HepG2 (cell line): ENCODE measurements around the gene GFOD1. TPM values are rescaled to one million over a fixed set of nuclear protein-coding genes. Genes with fewer than 3 reads are reported as not detected.

Source experiments
- ATAC-seq: fragments of 200-7000 bp; cut with Tn5 transposase; 3 replicates; pipeline ENCODE4 v1.9.1; 2020; ENCODE audit warnings: mild to moderate bottlenecking, moderate library complexity
- BruUV-seq: library from RNA; stranded (reverse); fragments of 400-500 nt; replicated peaks from 2 replicates; lab custom pipeline; 2021; lab: Mats Ljungman, UMichigan
- CTCF ChIA-PET: fragments of 300-600 bp; formaldehyde crosslinking; extraction: SDS; loops from one replicate; lab custom pipeline; 2021; ENCODE audit warnings: low total read pairs, inconsistent platforms, low intra/inter-chr PET ratio; lab: Yijun Ruan, JAX
- POLR2A ChIA-PET: fragments of 350-600 bp; sonication (Branson Sonifier 250); formaldehyde crosslinking; loops from one replicate; lab custom pipeline; 2020; ENCODE audit warnings: antibody characterized with exemption, inconsistent platforms; lab: Yijun Ruan, JAX
- DNase-seq: peaks from one replicate; pipeline ENCODE4 v3.0.0-alpha.2; 2015; ENCODE audit warnings: low spot score
- FAIRE-seq: peaks from 3 replicates; lab custom pipeline; 2011; peaks lifted over from hg19 to GRCh38; lab: Jason Lieb, UNC
- H2AFZ ChIP-seq: one replicate; pipeline ENCODE4 v1.6.1; 2011; ENCODE audit warnings: low read length, inconsistent platforms
- H3K27ac ChIP-seq: fragments of 300-600 bp; 3 replicates; pipeline ENCODE4 v1.8.0; 2011; ENCODE audit warnings: mixed run types, mild to moderate bottlenecking, mixed read lengths, low read length, inconsistent platforms; ENCODE audit not compliant: insufficient read depth; ENCODE audit errors: extremely low read length
- H3K27me3 ChIP-seq, 2 experiments: fragments of 200-600 bp in 1 of 2; 2 replicates in 1 of 2; 3 replicates in 1 of 2; pipeline versions ENCODE4 v1.6.0 to v1.8.0; 2011; ENCODE audit warnings: low read length in 2 of 2, mild to moderate bottlenecking in 2 of 2, moderate library complexity in 2 of 2, inconsistent platforms in 1 of 2; ENCODE audit not compliant: insufficient read depth in 2 of 2, control insufficient read depth in 1 of 2
- H3K36me3 ChIP-seq, 2 experiments: fragments of 200-600 bp in 1 of 2; replicated peaks in 1 of 2; 2 replicates in 1 of 2; 3 replicates in 1 of 2; pipeline versions ENCODE4 v1.5.1 to v1.8.0; 2011; ENCODE audit warnings: low read length in 2 of 2, inconsistent platforms in 1 of 2; ENCODE audit not compliant: insufficient read depth in 2 of 2, control insufficient read depth in 1 of 2
- H3K4me1 ChIP-seq: 2 replicates; pipeline ENCODE4 v1.5.1; 2012; ENCODE audit warnings: low read length, inconsistent platforms; ENCODE audit not compliant: insufficient read depth
- H3K4me2 ChIP-seq: 2 replicates; pipeline ENCODE4 v1.6.0; 2011; ENCODE audit warnings: low read depth, low read length, inconsistent platforms
- H3K4me3 ChIP-seq, 3 experiments: fragments of 200-600 bp in 1 of 3; sonication (generic), shearing (Covaris generic) in 1 of 3; replicated peaks in 1 of 3; 2 replicates each; pipeline ENCODE4 v1.5.1; 2011 to 2016; ENCODE audit warnings: low read length in 3 of 3, inconsistent platforms in 2 of 3, low read depth in 2 of 3, mild to moderate bottlenecking in 2 of 3, control low read depth in 1 of 3, mixed read lengths in 1 of 3; ENCODE audit not compliant: insufficient read depth in 1 of 3
- H3K79me2 ChIP-seq: one replicate; pipeline ENCODE4 v1.6.1; 2011; ENCODE audit warnings: low read length, inconsistent platforms; ENCODE audit not compliant: insufficient read depth
- H3K9ac ChIP-seq: 2 replicates; pipeline ENCODE4 v1.6.0; 2011; ENCODE audit warnings: mild to moderate bottlenecking, low read depth, low read length, inconsistent platforms; ENCODE audit not compliant: insufficient read depth
- H3K9me3 ChIP-seq: 2 replicates; pipeline ENCODE4 v1.5.1; 2012; ENCODE audit warnings: mild to moderate bottlenecking, low read length
- H4K20me1 ChIP-seq: 2 replicates; pipeline ENCODE4 v1.6.0; 2011; ENCODE audit warnings: inconsistent platforms, mild to moderate bottlenecking, low read length, moderate library complexity; ENCODE audit not compliant: insufficient read depth
- CREB1 ChIP-seq, 2 experiments: fragments of 450-650 bp in 1 of 2; IDR thresholded peaks; 2 replicates each; pipeline ENCODE4 v1.6.1; 2016 to 2017; ENCODE audit warnings: control low read depth in 1 of 2, mild to moderate bottlenecking in 1 of 2, missing compliant biosample characterization in 1 of 2, missing genetic modification characterization in 1 of 2
- FOXA1 ChIP-seq, 2 experiments: fragments of 450-650 bp in 1 of 2; sonication (generic) in 1 of 2; formaldehyde crosslinking in 1 of 2; IDR thresholded peaks; 2 replicates each; pipeline versions ENCODE4 v1.4.0 to v1.6.1; 2016 to 2020; ENCODE audit warnings: missing genetic modification reagents in 1 of 2
- FOXA3 ChIP-seq: IDR thresholded peaks from 2 replicates; pipeline ENCODE4 v1.6.1; 2016; ENCODE audit warnings: missing genetic modification reagents, missing compliant biosample characterization
- ZNF605 ChIP-seq: sonication (generic); formaldehyde crosslinking; IDR thresholded peaks from 2 replicates; pipeline ENCODE4 v1.8.0; 2022; ENCODE audit warnings: mild to moderate bottlenecking, missing genetic modification reagents
- ZSCAN29 ChIP-seq: sonication (generic); formaldehyde crosslinking; conservative IDR thresholded peaks from 2 replicates; pipeline ENCODE4 v1.4.0; 2020; ENCODE audit warnings: mild to moderate bottlenecking, missing genetic modification reagents
- WGBS: methylation state at CpG from one replicate; pipeline ENCODE4 v1.1.6; 2017; ENCODE audit warnings: low lambda C conversion rate; 5-methylcytosine and 5-hydroxymethylcytosine counted together
- in situ Hi-C: cut with HindIII; loops from 2 replicates; pipeline ENCODE4 v1.10.0; 2017; ENCODE audit warnings: low pct_unique_long_range_greater_than_20kb; ENCODE audit not compliant: extremely low pct_ligation_motif_present
- intact Hi-C: fragments of 100-400 bp; cut with micrococcal nuclease; formaldehyde crosslinking; loops from one replicate; pipeline ENCODE4 v1.10.0; 2022; ENCODE audit not compliant: unreplicated experiment
- polyA plus RNA-seq, 8 experiments: library from polyadenylated mRNA; depleted of rRNA in 3 of 8; stranded (reverse) in 7 of 8; unstranded in 1 of 8; fragments of >200 nt; fragmentation: Illumina TruSeq in 4 of 8; extraction: Trizol in 4 of 8; gene quantifications; 2 replicates each; pipeline versions ENCODE4 v1.2.1 to v1.2.3, GENCODE V29; 2011 to 2016; ENCODE audit warnings: low read depth in 4 of 8, missing spikeins in 1 of 8, mixed read lengths in 1 of 8; ENCODE audit not compliant: insufficient read depth in 1 of 8
- total RNA-seq, 5 experiments: library from RNA; depleted of rRNA; stranded (reverse); fragments of >200 nt; fragmentation: Illumina TruSeq; extraction: Trizol; gene quantifications; 2 replicates each; pipeline ENCODE4 v1.2.3, GENCODE V29; 2016; ENCODE audit warnings: low read depth in 1 of 5
- TF ChIP-seq, protein P1 (sequence below): IDR thresholded peaks from 2 replicates; pipeline ENCODE4 v1.6.1; 2012; ENCODE audit warnings: low read depth, low read length, improper control_type of control experiment

GFOD1 gene
- total and polyA plus RNA-seq, 2 of the 13 experiments (the other 11 are each of a cell fraction or from before 2014, with no cell fraction given): 1.9 to 6.4 TPM

GRCh38 chr6:13484827-13485226 lies 2.6 kb downstream of the GFOD1 start:
- ChIA-PET CTCF (no interaction called here), POLR2A (interaction anchor here (1.8 to 4.6 kb wide), 7 partner anchors 11 to 157 kb away, joined by 7 to 25 read pairs (median 9); partner anchors contain the start of genes NOL7, SIRT5 and TBC1D7)
- Histone ChIP-seq H3K27me3 (no peaks in the 10 kb centered on the region; a peak in 1 of 5 replicates), H4K20me1 (no peaks in the 10 kb centered on the region), H3K27ac (peak overlapping the region; percentile 48), H3K4me1 (peaks cover 66% of the 10 kb centered on the region), H3K9me3 (no peaks in the 10 kb centered on the region), H3K9ac (peak overlapping the region; percentile 36), H3K4me2 (peak overlapping the region; percentile 100), H2AFZ (peak overlapping the region; percentile 29), H3K79me2 (peaks cover 13% of the 10 kb centered on the region), H3K36me3 (0 out of 5 replicates have a peak, but pooled peaks cover 0 to 1% of the 10 kb centered on the region in 2 experiments), H3K4me3 (peak overlapping the region; percentile 69 to 82 (median 80); a peak in 5 of 6 replicates)
- intact Hi-C loops: loop anchor here (1.0 kb wide), 3 partner anchors 78 to 149 kb away; no protein-coding TSS in a partner anchor
- no peak for DNase-seq
- ATAC-seq: no peak
- BruUV-seq: no TSS peak
- 25% methylated on average over 3 of the region's 3 CpGs for WGBS
- in situ Hi-C loops: loop anchor here (5.0 kb wide), 1 partner anchor 73 kb away; no protein-coding TSS in a partner anchor
- no peak for FAIRE-seq
- TF ChIP-seq CREB1 (IDR thresholded peaks at IDR 0.05) (no peak), CREB1 (CRISPR knock-in tag; IDR thresholded peaks at IDR 0.05) (no peak; the same call in 1 of the 2 replicates), FOXA1 (IDR thresholded peaks at IDR 0.05) (no peak), FOXA1 (CRISPR knock-in tag; IDR thresholded peaks at IDR 0.05) (peak; percentile 31; the same call in 1 of the 2 replicates), ZSCAN29 (0 out of 2 replicates have a peak, but pooled peaks have one; percentile 15), FOXA3 (CRISPR knock-in tag) (peak; percentile 55; the same call in 1 of the 2 replicates), ZNF605 (CRISPR knock-in tag) (no peak)
- TF ChIP-seq, protein P1, sequence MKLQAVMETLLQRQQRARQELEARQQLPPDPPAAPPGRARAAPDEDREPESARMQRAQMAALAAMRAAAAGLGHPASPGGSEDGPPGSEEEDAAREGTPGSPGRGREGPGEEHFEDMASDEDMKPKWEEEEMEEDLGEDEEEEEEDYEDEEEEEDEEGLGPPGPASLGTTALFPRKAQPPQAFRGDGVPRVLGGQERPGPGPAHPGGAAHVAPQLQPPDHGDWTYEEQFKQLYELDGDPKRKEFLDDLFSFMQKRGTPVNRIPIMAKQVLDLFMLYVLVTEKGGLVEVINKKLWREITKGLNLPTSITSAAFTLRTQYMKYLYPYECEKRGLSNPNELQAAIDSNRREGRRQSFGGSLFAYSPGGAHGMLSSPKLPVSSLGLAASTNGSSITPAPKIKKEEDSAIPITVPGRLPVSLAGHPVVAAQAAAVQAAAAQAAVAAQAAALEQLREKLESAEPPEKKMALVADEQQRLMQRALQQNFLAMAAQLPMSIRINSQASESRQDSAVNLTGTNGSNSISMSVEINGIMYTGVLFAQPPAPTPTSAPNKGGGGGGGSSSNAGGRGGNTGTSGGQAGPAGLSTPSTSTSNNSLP: 0 out of 2 replicates have a peak, but pooled peaks have one; percentile 26
